ENCODE measurements around the gene MAP2K6.

GRCh38 chr17:69430488-69430887 lies 16.0 kb downstream of the MAP2K6 start:
- TF ChIP-seq, protein P1, sequence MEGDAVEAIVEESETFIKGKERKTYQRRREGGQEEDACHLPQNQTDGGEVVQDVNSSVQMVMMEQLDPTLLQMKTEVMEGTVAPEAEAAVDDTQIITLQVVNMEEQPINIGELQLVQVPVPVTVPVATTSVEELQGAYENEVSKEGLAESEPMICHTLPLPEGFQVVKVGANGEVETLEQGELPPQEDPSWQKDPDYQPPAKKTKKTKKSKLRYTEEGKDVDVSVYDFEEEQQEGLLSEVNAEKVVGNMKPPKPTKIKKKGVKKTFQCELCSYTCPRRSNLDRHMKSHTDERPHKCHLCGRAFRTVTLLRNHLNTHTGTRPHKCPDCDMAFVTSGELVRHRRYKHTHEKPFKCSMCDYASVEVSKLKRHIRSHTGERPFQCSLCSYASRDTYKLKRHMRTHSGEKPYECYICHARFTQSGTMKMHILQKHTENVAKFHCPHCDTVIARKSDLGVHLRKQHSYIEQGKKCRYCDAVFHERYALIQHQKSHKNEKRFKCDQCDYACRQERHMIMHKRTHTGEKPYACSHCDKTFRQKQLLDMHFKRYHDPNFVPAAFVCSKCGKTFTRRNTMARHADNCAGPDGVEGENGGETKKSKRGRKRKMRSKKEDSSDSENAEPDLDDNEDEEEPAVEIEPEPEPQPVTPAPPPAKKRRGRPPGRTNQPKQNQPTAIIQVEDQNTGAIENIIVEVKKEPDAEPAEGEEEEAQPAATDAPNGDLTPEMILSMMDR (IDR thresholded peaks at IDR 0.05): no peak
- no peak for TF ChIP-seq POLR2A (IDR thresholded peaks at IDR 0.05)
